Glutamatergic neuron (in vitro differentiated cells): Measurements from ENCODE around the gene PLBD1. TPM values are rescaled to one million over a fixed set of nuclear protein-coding genes. Genes with fewer than 3 reads are reported as not detected.

Source experiments
- DNase-seq: peaks from one replicate; pipeline ENCODE4 v3.0.0; 2022
- H3K27ac Mint-ChIP-seq: one replicate; pipeline ENCODE4 v1.8.0; 2020; ENCODE audit warnings: mild to moderate bottlenecking, mixed read lengths, inconsistent platforms; ENCODE audit not compliant: unreplicated experiment
- H3K27me3 Mint-ChIP-seq: one replicate; pipeline ENCODE4 v1.8.0; 2020; ENCODE audit warnings: mild to moderate bottlenecking, moderate library complexity, mixed read lengths, inconsistent platforms; ENCODE audit not compliant: unreplicated experiment
- H3K36me3 Mint-ChIP-seq: one replicate; pipeline ENCODE4 v1.8.0; 2020; ENCODE audit warnings: mild to moderate bottlenecking, mixed read lengths, inconsistent platforms; ENCODE audit not compliant: unreplicated experiment
- H3K4me1 Mint-ChIP-seq: one replicate; pipeline ENCODE4 v1.8.0; 2020; ENCODE audit warnings: mild to moderate bottlenecking, low read depth, mixed read lengths, inconsistent platforms; ENCODE audit not compliant: unreplicated experiment
- H3K4me3 Mint-ChIP-seq: one replicate; pipeline ENCODE4 v1.8.0; 2020; ENCODE audit warnings: mild to moderate bottlenecking, mixed read lengths, inconsistent platforms; ENCODE audit not compliant: unreplicated experiment
- H3K9me3 Mint-ChIP-seq: one replicate; pipeline ENCODE4 v1.8.0; 2020; ENCODE audit warnings: mild to moderate bottlenecking, moderate library complexity, mixed read lengths, inconsistent platforms; ENCODE audit not compliant: unreplicated experiment
- CTCF ChIP-seq: fragments of 200-600 bp; sonication (generic); IDR thresholded peaks from one replicate; pipeline ENCODE4 v1.5.0; 2021; ENCODE audit not compliant: partially characterized antibody, unreplicated experiment
- total RNA-seq: library from RNA; stranded (reverse); fragmentation: NEBNext Ultra II Directional; extraction: Animal tissue kit (Norgen Biotek cat#: 25700); gene quantifications from one replicate; pipeline ENCODE4 v1.2.1, GENCODE V29; 2021; ENCODE audit not compliant: unreplicated experiment

The PLBD1 gene
- total RNA-seq, 1 donor from 2014 or later = 0.32 TPM

DNA sequence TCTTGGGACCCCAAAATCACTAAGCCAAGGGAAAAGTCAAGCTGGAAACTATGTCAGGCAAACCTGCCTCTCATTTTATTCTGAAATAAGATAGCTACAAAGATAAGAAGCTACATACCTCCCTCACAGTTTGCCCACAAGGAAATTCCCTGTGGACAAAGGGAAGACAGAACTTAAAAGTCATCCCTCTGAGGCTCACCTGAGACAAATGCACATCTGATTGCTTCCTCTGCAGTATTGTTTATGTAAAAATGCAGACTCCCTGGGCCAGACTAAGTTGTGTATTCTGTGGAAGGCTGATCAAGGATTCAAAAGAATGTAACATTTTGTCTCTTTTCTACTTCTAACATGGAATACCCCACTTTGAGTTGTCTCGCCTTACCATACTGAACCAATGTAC is 2.5 kb upstream of the PLBD1 start:
- Mint-ChIP-seq H3K9me3 (peaks cover 2% of the 10 kb centered on the region), H3K36me3 (no peaks in the 10 kb centered on the region), H3K27me3 (peaks cover 5% of the 10 kb centered on the region), H3K4me3 (no peak overlapping the region), H3K4me1 (peaks cover 2% of the 10 kb centered on the region), H3K27ac (no peak overlapping the region)
- DNase-seq = no peak
- TF ChIP-seq CTCF = no peak

DNA sequence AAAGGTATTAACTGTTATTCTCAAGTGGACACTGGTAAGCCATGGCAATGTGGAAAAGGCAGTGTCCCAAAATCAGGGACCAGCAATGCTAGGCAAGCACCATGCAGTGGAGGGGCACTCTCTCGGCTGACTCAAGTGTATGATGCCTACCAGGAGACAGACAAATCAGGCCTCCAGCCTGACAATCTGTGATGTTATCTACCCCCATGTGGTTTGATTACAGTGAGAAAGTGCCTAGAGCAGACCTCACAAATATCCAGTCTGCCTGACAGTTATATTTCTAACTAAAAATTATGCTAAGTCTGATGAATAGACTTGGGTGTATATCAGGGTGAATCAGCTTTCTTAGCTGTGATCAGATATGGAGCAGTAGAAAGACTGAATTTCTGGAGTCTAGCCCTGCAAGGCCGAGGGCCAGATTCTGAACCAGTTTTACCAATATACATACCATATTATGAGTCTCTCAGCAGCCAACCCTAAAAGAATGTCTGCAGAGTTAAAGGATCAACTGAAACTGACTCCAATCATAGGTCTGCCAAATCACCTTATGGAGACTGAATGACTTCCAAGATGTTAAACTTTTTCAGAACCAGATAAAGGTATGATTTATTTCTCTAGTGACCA is 3.2 kb downstream of the PLBD1 start:
- peaks cover 5% of the 10 kb centered on the region for H3K27me3 Mint-ChIP-seq
- no peak for DNase-seq
- H3K9me3 Mint-ChIP-seq = peaks cover 4% of the 10 kb centered on the region
- H3K4me1 Mint-ChIP-seq = peaks cover 2% of the 10 kb centered on the region
- no peak overlapping the region for H3K4me3 Mint-ChIP-seq
- no peak for TF ChIP-seq CTCF
- H3K27ac Mint-ChIP-seq = no peak overlapping the region
- no peaks in the 10 kb centered on the region for H3K36me3 Mint-ChIP-seq

DNA sequence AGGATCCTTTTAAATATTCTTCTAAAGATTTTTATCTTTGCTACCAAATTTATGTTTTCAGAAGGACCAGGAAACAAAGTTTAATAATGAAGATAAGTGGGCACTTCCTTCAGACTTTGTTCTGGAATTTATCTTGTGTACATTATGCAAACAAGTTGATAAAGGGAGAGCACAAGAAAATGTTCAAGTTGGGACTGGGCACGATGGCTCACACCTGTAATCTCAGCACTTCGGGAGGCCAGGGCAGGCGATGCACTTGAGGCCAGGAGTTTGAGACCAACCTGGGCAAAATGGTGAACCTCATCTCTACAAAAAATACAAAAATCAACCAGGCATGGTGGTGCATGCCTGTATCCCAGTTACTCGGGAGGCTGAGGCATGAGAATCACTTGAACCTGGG is 4.6 kb downstream of the PLBD1 start:
- no peak overlapping the region for H3K27ac Mint-ChIP-seq
- no peak for DNase-seq
- no peak overlapping the region for H3K4me3 Mint-ChIP-seq
- H3K27me3 Mint-ChIP-seq = peaks cover under 1% of the 10 kb centered on the region
- TF ChIP-seq CTCF = no peak
- peaks cover 4% of the 10 kb centered on the region for H3K9me3 Mint-ChIP-seq
- H3K4me1 Mint-ChIP-seq = peaks cover 2% of the 10 kb centered on the region
- no peaks in the 10 kb centered on the region for H3K36me3 Mint-ChIP-seq

- H3K4me3 Mint-ChIP-seq = no peak overlapping the region
- H3K9me3 Mint-ChIP-seq = peaks cover 4% of the 10 kb centered on the region
- no peak for TF ChIP-seq CTCF
- H3K4me1 Mint-ChIP-seq = peaks cover 2% of the 10 kb centered on the region
- DNase-seq = no peak
- no peak overlapping the region for H3K27ac Mint-ChIP-seq
- H3K36me3 Mint-ChIP-seq = no peaks in the 10 kb centered on the region
- no peaks in the 10 kb centered on the region for H3K27me3 Mint-ChIP-seq
Observed at GRCh38 chr12:14562279-14562678, 5.4 kb downstream of the PLBD1 start.

DNA sequence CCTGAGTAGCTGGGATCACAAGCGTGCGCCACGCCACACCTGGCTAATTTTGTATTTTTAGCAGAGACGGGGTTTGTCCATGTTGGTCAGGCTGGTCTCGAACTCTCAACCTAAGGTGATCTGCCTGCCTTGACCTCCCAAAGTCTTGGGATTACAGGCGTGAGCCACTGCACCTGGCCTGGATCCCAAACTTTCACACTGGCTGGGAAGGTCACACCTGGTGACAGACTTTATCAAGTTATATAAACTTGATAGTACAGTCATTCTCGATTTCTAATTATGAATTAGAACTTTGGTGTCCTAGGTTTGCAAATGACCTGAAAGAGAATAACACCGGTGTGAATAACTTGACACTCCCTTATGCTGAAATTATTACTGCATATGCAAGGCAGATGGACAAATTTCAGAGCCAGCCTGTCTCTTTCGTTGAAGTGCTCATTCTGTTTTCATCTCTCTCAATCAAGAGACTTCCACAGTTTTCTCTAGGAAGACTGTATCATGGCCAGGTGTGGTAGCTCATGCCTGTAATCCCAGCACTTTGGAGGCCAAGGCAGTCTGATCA is 5.9 kb downstream of the PLBD1 start:
- Mint-ChIP-seq H3K36me3 (no peaks in the 10 kb centered on the region), H3K9me3 (peaks cover 4% of the 10 kb centered on the region), H3K4me1 (peaks cover 2% of the 10 kb centered on the region), H3K4me3 (no peak overlapping the region), H3K27me3 (no peaks in the 10 kb centered on the region), H3K27ac (no peak overlapping the region)
- DNase-seq = no peak
- no peak for TF ChIP-seq CTCF
